Neural cell (in vitro differentiated cells): ENCODE measurements around the gene TIMM23. TPM values are rescaled to one million over a fixed set of nuclear protein-coding genes. Genes with fewer than 3 reads are reported as not detected.

Experiments
- H2AFZ ChIP-seq: fragments of 200-600, 300-800 bp; sonication (generic), shearing (Covaris generic); 2 replicates; pipeline ENCODE4 v1.6.0; 2014; ENCODE audit warnings: low read depth, mild to moderate bottlenecking, antibody characterized with exemption, low read length, moderate library complexity
- H3F3A ChIP-seq: fragments of 200-600 bp; shearing (Covaris generic); 2 replicates; pipeline ENCODE4 v1.6.1; 2016; ENCODE audit warnings: mild to moderate bottlenecking, moderate library complexity, mixed read lengths, antibody characterized with exemption, low read length; ENCODE audit not compliant: insufficient read depth, poor library complexity, severe bottlenecking
- H3K27ac ChIP-seq: fragments of 200-600, 300-800 bp; sonication (generic), shearing (Covaris generic); 2 replicates; pipeline ENCODE4 v1.5.1; 2014; ENCODE audit warnings: mild to moderate bottlenecking, low read length, moderate library complexity
- H3K27me3 ChIP-seq: fragments of 300-800, 200-600 bp; sonication (generic), shearing (Covaris generic); 2 replicates; pipeline ENCODE4 v1.6.0; 2014; ENCODE audit warnings: mild to moderate bottlenecking, low read depth, low read length, moderate library complexity; ENCODE audit not compliant: insufficient read depth
- H3K36me3 ChIP-seq: fragments of 300-800, 200-600 bp; sonication (generic), shearing (Covaris generic); 2 replicates; pipeline ENCODE4 v1.5.1; 2014; ENCODE audit warnings: mild to moderate bottlenecking, antibody characterized with exemption, low read length, moderate library complexity; ENCODE audit not compliant: insufficient read depth
- H3K4me2 ChIP-seq: fragments of 300-800, 200-600 bp; sonication (generic), shearing (Covaris generic); 2 replicates; pipeline ENCODE4 v1.6.0; 2014; ENCODE audit warnings: mild to moderate bottlenecking, low read length
- H3K4me3 ChIP-seq: fragments of 300-800, 200-600 bp; sonication (generic), shearing (Covaris generic); 2 replicates; pipeline ENCODE4 v1.5.1; 2014; ENCODE audit warnings: mild to moderate bottlenecking, low read length, moderate library complexity
- H3K79me2 ChIP-seq: fragments of 200-600 bp; shearing (Covaris generic); replicated peaks from 2 replicates; pipeline ENCODE4 v1.6.0; 2014; ENCODE audit warnings: mild to moderate bottlenecking, low read length, moderate library complexity; ENCODE audit not compliant: insufficient read depth
- H3K9ac ChIP-seq: fragments of 300-800, 200-600 bp; sonication (generic), shearing (Covaris generic); 2 replicates; pipeline ENCODE4 v1.6.1; 2016; ENCODE audit warnings: mild to moderate bottlenecking, low read length, mixed read lengths
- H3K9me2 ChIP-seq: fragments of 200-600 bp; shearing (Covaris generic); 2 replicates; pipeline ENCODE4 v1.6.1; 2016; ENCODE audit warnings: mild to moderate bottlenecking, low read length, mixed read lengths; ENCODE audit not compliant: insufficient read depth
- H3K9me3 ChIP-seq: fragments of 200-600, 300-800 bp; sonication (generic), shearing (Covaris generic); 2 replicates; pipeline ENCODE4 v1.6.1; 2016; ENCODE audit warnings: mild to moderate bottlenecking, mixed run types, low read length, moderate library complexity, mixed read lengths
- H4K20me1 ChIP-seq: fragments of 200-600 bp; shearing (Covaris generic); 2 replicates; pipeline ENCODE4 v1.6.1; 2016; ENCODE audit warnings: mild to moderate bottlenecking, mixed run types; ENCODE audit not compliant: insufficient read depth
- CTCF ChIP-seq: fragments of 450-650 bp; IDR thresholded peaks from 2 replicates; pipeline ENCODE4 v1.5.1; 2014; ENCODE audit warnings: antibody characterized with exemption, mild to moderate bottlenecking, moderate library complexity; ENCODE audit not compliant: poor library complexity, severe bottlenecking
- EZH2 ChIP-seq: fragments of 200-600, 300-800 bp; shearing (Covaris generic), sonication (generic); IDR thresholded peaks from 2 replicates; pipeline ENCODE4 v1.6.1; 2014; ENCODE audit warnings: antibody characterized with exemption, low read length, borderline replicate concordance, mild to moderate bottlenecking; ENCODE audit not compliant: insufficient read depth, poor library complexity, severe bottlenecking
- MXI1 ChIP-seq: fragments of 450-650 bp; conservative IDR thresholded peaks from 2 replicates; pipeline ENCODE4 v1.6.1; 2014; ENCODE audit warnings: antibody characterized with exemption, mild to moderate bottlenecking; ENCODE audit not compliant: poor library complexity, severe bottlenecking
- POLR2AphosphoS5 ChIP-seq: IDR thresholded peaks from 2 replicates; pipeline ENCODE4 v1.6.1; 2012
- RAD21 ChIP-seq: fragments of 450-650 bp; conservative IDR thresholded peaks from 2 replicates; pipeline ENCODE4 v1.6.1; 2014; ENCODE audit warnings: antibody characterized with exemption, mild to moderate bottlenecking, moderate library complexity
- SMC3 ChIP-seq: fragments of 450-650 bp; conservative IDR thresholded peaks from 2 replicates; pipeline ENCODE4 v1.6.1; 2014; ENCODE audit warnings: antibody characterized with exemption, mild to moderate bottlenecking, moderate library complexity; ENCODE audit not compliant: poor library complexity
- TAF1 ChIP-seq: IDR thresholded peaks from 2 replicates; pipeline ENCODE4 v1.6.1; 2012; ENCODE audit warnings: low read depth
- polyA plus RNA-seq: library from polyadenylated mRNA; depleted of rRNA; stranded (reverse); fragments of >200 nt; gene quantifications from 2 replicates; pipeline ENCODE4 v1.2.3, GENCODE V29; 2014
- TF ChIP-seq, protein P1 (sequence below): IDR thresholded peaks from 2 replicates; pipeline ENCODE4 v1.6.1; 2012; ENCODE audit warnings: borderline replicate concordance

Gene TIMM23
- polyA plus RNA-seq, 1 donor from 2014 or later = 67.0 TPM

DNA sequence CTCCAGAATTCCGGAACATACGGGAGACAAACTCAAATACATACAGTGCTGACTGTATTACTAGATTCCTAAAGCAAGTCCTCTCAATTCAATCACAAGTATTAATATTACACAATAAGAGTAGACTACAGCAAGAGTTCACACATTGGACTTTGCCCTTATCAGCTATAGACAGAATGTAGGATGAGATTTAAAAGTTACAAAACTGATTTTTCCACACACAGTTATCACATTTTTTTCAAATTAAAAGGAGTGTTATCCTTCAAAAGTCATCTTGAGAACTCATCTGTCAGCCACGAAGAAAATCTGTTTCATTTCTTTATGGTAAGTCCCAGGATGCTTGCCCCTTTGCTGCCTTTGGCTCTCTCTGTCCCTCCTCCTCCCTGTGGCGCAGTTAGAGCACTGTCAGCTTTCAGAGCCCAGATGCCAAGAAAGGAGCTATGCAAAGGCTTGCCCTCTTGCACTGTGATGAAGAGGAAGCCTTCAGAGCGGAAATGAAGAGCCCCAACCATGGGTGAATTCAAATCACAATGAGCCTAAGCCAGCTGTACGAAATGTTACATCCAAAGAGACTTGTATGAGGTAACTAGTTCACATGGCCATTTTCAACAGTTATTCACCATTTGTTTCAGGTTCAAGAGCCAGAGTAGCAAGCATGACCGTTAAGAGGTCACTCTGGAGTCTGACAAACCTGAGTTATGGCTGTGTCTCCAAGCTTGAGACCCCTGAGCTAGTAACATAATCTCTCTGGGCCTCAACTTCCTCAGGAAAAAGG, 47.5 kb downstream of the TIMM23 start:
- no peak overlapping the region for H3K4me3 ChIP-seq
- peaks cover 4% of the 10 kb centered on the region for H4K20me1 ChIP-seq
- H3K27me3 ChIP-seq = no peaks in the 10 kb centered on the region

GRCh38 chr10:46020344-46020657, 48.0 kb downstream of the TIMM23 start:
- H3F3A ChIP-seq = no peaks in the 10 kb centered on the region
- H3K36me3 ChIP-seq = no peaks in the 10 kb centered on the region
- no peak overlapping the region for H3K4me2 ChIP-seq
- TF ChIP-seq TAF1 (no peak), EZH2 (no peak), SMC3 (no peak), RAD21 (no peak)
- TF ChIP-seq, protein P1, sequence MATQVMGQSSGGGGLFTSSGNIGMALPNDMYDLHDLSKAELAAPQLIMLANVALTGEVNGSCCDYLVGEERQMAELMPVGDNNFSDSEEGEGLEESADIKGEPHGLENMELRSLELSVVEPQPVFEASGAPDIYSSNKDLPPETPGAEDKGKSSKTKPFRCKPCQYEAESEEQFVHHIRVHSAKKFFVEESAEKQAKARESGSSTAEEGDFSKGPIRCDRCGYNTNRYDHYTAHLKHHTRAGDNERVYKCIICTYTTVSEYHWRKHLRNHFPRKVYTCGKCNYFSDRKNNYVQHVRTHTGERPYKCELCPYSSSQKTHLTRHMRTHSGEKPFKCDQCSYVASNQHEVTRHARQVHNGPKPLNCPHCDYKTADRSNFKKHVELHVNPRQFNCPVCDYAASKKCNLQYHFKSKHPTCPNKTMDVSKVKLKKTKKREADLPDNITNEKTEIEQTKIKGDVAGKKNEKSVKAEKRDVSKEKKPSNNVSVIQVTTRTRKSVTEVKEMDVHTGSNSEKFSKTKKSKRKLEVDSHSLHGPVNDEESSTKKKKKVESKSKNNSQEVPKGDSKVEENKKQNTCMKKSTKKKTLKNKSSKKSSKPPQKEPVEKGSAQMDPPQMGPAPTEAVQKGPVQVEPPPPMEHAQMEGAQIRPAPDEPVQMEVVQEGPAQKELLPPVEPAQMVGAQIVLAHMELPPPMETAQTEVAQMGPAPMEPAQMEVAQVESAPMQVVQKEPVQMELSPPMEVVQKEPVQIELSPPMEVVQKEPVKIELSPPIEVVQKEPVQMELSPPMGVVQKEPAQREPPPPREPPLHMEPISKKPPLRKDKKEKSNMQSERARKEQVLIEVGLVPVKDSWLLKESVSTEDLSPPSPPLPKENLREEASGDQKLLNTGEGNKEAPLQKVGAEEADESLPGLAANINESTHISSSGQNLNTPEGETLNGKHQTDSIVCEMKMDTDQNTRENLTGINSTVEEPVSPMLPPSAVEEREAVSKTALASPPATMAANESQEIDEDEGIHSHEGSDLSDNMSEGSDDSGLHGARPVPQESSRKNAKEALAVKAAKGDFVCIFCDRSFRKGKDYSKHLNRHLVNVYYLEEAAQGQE = no peak
- no peak overlapping the region for H3K9ac ChIP-seq
- no peaks in the 10 kb centered on the region for H3K27me3 ChIP-seq
- H3K9me3 ChIP-seq = no peaks in the 10 kb centered on the region
- no peak overlapping the region for H3K4me3 ChIP-seq
- H3K27ac ChIP-seq = no peak overlapping the region
- H2AFZ ChIP-seq = no peak overlapping the region
- peaks cover 4% of the 10 kb centered on the region for H4K20me1 ChIP-seq
- peaks cover 70% of the 10 kb centered on the region for H3K79me2 ChIP-seq
- no peaks in the 10 kb centered on the region for H3K9me2 ChIP-seq

More for the DNA sequence above, 47.5 kb downstream of the TIMM23 start:
- Histone ChIP-seq H3K79me2 (peaks cover 68% of the 10 kb centered on the region), H3K9me3 (no peaks in the 10 kb centered on the region), H3K27ac (no peak overlapping the region), H3K36me3 (no peaks in the 10 kb centered on the region), H3K9ac (no peak overlapping the region), H3K9me2 (no peaks in the 10 kb centered on the region), H3F3A (no peaks in the 10 kb centered on the region), H2AFZ (no peak overlapping the region), H3K4me2 (no peak overlapping the region)
- TF ChIP-seq SMC3 (no peak), POLR2AphosphoS5 (no peak), EZH2 (no peak), MXI1 (no peak), TAF1 (no peak)

DNA sequence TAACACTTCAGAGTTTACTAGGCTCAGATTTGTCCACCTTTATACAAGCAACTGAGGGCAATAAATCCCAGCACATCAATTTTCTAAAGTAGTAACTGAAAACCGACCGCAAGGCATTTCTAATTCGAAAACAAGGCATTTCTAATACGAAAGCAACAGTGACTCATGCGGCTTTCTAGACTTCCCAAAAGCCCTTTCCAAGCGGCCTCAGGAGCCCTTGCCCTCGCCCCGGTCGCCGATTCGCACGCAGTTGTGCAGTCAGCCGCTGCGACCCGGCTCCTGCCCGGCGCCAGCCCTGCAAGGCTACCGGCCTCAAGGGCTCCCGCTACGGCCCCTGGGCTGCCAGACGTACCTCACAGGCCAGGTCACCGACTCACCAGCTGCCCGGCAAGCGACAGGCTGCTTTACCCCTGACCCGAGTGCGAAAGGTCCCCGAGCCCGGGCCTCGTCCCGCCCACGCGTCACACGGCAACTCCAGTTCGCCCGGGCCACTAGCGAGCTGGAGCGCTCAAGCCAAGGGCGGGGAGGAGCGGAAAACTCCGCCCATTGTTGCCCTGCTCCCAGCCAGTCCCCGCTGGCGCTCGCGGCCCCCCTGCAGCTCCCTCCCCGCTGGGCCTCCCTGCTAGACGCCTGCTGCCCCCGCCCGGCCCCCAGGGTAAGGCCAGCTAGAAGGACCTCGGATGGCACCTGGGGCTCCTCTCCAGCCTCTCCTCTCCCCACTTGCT, 50.9 kb downstream of the TIMM23 start:
- peak overlapping the region; percentile 39 for H3K9ac ChIP-seq
- no peak overlapping the region for H2AFZ ChIP-seq

More for the DNA sequence above, 50.9 kb downstream of the TIMM23 start:
- Histone ChIP-seq H3K9me3 (no peaks in the 10 kb centered on the region), H3K27ac (no peak overlapping the region), H3K36me3 (no peaks in the 10 kb centered on the region), H3K4me3 (peak overlapping the region; percentile 71), H3K27me3 (no peaks in the 10 kb centered on the region), H3K9me2 (no peaks in the 10 kb centered on the region), H3K79me2 (peaks cover 70% of the 10 kb centered on the region), H4K20me1 (peaks cover 4% of the 10 kb centered on the region), H3K4me2 (peak overlapping the region; percentile 63), H3F3A (no peaks in the 10 kb centered on the region)
- no peak for TF ChIP-seq CTCF
- TF ChIP-seq RAD21 = no peak
- TF ChIP-seq TAF1 = no peak
- TF ChIP-seq EZH2 = no peak
- no peak for TF ChIP-seq SMC3
- TF ChIP-seq POLR2AphosphoS5 = no peak
- peak; percentile 23 for TF ChIP-seq MXI1
